Hindlimb muscle (tissue), 1 donor: ENCODE data around the gene SYNM. TPM values are rescaled to one million over a fixed set of nuclear protein-coding genes. Genes with fewer than 3 reads are reported as not detected.
"Not testable (repeated sequence)": the region's sequence is repeated elsewhere in the genome, so short reads cannot be mapped to it uniquely, and the experiment has no call there.

ENCODE experiments used
- DNase-seq: peaks from one replicate; pipeline ENCODE4 v3.0.0-alpha.2; 2013
- polyA plus RNA-seq: library from polyadenylated mRNA; unstranded; fragments of 120-200 nt; gene quantifications from one replicate; pipeline ENCODE4 v1.2.1, GENCODE V29; 2013; ENCODE audit not compliant: insufficient read length

The SYNM gene
- polyA plus RNA-seq, 1 donor: 79.5 TPM

DNA sequence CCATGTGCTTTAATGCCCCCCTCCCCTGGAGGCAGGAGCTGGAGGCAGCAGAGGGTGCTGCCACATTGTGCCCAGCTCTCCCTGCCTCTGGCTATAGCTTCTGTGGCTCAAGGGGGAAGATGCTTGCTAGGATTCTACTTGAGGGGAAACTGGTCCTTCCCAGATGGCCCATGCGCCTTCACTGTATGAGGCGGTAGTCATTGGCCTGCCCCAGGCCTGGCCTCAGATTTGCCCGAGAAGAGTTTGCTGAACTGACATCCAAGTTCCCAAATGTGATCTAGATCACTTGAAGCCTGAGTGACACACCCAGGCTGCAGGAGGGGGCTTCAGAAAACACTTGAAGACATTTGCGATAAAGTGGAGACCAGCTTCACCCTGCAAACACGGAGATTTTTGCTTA, 4.1 kb downstream of the SYNM start:
- DNase-seq: no peak

DNA sequence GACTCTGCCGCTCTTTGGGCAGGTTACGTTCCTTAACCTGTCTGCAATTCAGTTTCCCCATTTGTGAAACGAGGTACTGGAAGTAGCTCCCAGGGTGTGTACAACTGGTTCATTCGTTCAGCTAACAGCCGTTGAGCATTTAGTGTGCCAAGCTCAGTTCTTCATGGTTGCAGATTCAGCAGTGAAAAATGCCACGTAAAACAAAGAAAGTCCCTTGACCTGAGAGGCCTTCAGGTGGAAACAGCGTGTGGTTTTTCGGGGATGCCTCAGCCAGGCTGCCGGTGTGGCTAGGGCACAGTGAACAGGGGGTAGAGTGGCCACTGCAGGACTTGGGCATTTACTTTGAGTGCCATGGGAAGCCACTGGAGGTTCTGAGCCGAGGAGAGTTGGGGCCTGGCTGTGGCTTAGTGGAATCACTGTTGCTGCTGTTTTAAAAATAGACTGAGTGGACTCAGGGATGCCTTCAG, 4.7 kb downstream of the SYNM start:
- DNase-seq: no peak

DNA sequence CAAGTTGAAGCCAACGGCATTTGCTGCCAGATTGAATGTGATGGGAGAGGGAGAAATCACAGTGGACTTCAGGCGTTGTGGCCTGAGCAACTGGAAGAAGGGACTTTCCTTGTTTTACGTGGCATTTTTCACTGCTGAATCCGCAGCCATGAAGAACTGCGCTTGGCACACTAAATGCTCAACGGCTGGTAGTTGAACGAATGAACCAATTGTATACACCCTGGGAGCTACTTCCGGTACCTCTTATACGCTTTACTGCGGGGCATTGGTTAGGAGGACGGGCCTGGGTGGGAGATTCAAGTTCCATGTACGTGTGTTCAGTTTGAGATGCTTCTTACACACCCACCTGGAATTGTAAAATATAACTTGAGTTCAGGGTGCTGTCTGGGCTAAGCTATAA, 5.2 kb downstream of the SYNM start:
- DNase-seq: no peak

DNA sequence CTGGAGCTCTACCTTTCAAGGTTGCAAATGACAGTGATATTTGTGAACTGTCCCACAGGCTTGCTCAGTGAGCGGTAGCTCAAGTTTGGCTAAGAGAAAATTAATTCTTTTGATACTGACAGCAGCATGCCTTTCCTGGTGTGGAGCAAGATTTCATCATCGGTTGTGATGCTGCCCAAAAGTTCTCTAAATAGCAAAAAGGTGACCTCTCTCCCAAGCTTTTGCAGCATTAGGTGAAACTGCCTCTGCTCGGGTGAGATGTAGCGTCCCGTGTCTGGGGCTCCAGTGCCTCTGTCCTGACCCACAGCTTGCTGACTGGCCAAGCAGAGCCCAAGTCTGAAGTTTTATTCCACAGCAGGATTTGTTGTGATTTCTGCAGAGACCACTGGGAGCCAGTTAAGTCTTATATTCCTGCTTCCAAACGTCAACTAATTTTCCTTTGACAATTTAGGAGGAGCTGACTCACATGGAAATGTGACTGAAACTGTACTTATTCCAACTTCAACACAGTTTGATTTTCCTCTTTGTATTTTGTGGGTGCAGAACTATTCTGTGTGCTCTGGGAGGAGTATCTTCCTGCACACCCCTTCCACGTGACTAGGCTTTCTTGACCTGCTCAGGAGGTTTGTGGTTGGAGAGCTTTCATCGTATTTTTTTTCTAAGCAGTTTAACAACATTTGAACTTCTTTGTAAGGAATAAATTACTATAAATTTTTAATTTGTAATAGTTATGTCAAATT, 5.9 kb downstream of the SYNM start:
- DNase-seq: no peak

DNA sequence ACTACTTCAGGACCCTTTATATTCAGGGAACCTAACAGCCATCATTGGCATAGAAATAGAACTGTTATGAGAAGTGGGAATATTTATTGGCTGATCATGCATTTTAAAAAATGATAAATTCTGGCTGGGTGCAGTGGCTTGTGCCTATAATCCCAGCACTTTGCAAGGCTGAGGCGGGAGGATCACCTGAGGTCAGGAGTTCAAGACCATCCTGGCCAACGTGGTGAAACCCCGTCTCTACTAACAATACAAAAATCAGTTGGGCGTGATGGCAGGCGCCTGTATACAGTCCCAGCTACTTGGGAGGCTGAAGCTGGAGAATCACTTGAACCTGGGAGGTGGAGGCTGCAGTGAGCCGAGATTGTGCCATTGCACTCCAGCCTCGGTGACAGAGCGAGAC, 6.8 kb downstream of the SYNM start:
- DNase-seq: not testable (repeated sequence)

DNA sequence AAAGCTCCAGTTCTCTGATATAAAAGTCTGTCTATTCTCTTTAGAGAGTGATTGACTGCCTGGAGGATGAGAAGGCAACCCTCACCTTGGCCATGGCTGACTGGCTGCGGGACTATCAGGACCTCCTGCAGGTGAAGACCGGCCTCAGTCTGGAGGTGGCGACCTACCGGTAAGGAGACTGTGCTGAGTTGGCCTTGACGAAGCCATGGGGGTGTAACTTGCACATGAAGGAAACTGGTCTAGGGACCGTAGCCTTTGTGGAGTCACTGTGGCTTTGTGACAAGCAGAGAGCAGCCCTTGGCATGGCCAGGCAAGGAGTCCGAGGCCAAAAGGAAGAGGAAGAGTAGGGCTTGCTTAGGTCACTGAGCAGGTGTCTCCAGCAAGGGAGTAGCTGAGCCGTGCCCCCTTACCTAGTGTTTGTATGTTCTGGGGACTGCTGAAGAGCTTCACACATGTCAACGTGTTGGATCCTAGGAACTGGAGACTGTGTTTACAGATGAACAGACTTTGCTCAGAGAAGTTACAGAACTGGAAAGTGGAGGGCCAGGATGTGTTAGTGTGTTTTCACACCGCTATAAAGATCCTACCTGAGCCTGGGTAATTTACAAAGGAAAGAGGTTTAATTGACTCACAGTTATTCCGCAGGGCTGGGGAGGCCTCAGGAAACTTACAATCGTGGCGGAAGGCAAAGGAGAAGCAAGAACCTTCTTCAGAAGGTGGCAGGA, 8.8 kb downstream of the SYNM start:
- no peak for DNase-seq

DNA sequence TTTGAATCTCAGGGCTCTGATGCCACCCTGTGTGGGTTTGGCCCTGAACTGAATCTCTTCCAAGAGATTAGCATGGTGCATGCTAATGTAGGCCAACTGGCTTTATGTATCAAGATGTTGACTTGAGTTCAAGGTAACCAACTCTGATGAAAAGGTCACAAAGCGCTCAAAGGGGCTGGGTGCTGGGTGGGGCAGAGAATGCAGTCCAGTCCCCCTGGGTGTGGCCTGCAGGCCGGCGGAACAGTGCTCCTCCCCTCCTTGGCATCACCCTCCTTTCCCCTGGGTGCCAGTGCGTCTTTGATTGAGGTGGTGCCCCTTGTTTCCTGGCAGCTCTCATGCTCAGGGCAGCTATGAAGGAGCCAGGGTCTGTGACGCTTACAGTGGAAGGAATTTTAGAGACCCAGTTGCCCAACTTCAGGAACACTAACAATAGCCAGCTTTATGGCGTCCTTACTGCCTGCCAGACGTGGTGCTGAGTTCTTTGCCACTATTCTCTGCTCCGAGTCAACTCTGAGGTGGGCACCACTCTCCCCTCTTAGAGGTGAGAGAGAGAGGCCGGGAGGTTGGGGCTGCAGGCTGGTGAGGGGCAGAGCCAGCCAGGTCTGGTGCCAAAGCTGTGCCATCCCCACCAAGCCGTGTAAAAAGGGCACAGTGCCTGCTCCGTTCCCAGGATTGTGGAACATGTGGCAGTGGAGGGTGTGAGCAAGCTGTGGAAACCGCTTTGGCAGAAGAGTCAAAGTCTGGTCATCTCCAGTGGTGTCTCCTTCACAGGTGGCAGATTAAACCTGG, 9.8 kb downstream of the SYNM start:
- no peak for DNase-seq

DNA sequence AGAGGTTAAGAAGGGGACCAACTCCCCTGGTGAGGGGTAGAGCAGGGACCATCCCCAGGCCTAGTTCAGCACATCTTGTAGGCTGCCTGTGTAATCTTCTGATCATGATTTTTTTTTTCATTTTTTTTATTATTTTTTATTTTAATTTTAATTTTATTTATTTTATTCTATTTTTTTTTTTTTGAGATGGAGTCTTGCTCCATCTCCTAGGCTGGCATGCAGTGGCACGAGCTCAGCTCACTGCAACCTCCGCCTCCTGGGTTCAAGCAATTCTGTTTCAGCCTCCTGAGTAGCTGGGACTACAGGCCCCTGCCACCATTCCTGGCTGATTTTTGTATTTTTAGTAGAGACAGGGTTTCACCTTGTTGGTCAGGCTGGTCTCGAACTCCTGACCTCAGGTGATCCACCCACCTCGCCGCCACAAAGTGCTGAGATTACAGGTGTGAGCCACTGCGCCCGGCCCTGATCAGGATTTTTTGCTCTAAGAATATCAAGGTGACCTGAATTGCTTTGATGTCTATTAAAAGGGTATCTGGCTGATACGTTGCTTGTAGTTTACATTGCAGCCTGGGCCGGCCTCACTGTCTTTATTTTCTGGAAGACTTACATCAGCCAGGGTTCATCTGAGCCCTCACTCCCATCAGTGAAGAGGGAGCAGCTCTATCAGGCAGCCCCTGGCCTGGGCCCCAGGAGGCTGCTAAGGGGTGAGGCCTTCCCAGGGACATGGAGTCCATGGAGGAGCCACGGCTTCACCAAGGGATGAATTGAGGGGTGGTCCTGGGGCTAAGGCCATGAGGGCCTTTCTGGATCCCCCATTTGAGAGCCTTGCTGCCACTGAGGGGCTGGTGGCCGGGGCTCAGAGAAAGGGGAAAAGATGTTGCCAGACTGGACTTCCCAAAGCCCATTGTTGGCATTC, 10.7 kb downstream of the SYNM start:
- DNase-seq: no peak

DNA sequence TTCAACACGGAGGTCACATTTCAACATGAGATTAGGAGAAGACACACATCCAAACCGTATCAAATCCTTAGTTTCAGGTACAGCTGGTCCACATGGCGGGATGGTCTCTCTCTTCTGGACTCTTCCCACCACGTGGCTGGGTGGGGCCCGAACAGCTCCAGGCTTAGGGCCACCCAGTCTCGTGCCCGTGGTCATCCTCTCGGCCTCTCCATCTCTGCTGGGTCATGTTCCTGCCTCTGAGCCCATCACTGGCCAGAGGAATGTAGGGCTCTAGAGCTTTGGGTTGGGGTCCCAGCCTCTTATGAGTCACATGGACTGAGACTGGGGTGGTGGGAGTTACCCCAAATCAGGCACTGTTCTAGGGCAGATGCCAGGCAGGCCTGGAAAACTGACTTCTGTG, 12.2 kb downstream of the SYNM start:
- DNase-seq: no peak

DNA sequence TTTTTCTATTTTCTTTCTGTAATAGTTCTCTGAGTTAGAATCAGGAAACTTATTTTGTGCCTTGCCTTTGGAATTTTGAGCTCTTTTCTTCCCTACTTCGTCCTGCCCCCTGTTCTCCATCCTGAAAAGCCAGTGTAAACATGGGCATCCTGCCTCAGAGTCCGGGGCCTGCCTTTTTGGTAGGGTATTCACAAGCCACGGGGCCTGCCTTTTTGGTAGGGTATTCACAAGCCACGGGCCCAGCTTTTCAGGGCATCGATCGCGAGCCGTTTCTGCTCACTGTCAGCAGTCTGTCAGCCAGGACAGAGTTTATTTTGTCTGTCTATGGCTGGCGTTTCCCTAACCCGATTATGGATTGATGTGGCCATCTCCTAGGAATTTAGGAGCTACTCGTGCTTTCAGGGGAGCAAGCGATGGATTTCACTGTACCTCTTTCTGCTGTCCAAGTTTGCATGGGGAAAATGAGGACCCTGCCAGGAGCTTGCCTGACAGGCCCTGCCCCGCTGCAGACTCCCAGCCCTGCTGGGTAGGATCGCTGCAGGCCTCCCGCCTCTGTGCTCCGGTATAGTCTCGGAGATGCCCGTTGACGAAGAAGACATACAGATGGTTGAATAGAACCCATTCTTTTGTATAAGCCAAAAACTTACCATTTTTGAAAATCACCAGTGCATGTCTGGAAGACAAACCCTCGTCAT, 12.8 kb downstream of the SYNM start:
- DNase-seq: no peak

DNA sequence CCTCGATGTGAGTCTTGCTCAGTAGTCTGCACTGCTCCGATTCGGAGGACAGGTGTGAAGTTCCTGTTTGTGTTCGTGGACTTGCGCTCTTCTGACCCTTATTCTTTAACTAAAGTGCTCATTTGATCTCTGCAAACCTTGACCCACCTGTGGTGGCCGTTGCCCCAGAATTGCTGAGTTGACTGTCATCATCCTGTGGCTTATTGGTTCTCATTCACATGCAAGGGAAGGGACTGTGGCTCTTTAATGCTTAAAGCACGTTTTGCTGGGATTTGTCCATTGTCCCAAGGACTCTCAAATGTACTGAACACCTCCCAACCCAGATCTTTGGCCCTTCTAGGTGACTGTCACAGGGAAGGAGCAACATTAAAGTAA, 13.4 kb downstream of the SYNM start:
- no peak for DNase-seq

DNA sequence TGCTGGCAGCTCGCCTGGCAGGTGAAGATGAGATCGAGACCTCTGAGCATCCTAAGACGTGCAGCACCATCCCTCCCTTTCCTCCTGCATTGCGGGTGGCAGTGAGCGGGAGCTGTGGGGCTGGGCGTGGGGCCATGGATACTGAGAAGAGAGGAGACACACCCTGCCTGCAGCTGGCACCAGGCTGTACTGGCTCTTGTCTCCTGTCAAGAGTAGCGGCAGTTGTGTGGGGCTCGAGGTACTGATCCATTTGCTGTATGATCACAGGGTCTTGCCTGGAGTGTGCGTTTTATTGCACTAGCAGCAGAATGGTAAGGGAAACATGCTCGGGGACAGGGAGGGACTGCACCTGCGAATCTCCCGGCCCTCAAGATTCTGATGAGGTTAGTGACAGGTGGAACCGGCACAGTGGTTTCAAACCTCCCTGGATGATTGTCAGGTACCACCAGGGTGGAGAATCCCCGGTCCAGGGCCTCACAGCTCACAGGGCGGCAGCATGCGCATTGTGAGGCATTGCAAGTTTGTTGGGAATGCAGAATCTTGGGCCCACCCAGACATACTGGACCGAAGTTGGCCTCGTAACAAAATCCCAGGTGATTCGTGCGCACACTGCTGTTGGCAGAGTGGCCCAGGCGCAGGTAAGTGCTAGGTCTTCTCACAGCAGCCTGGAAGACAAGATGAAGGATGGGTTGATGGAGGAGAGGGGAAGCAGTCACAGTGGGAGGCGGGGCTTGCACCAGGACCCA, 14.1 kb downstream of the SYNM start:
- DNase-seq: no peak

DNA sequence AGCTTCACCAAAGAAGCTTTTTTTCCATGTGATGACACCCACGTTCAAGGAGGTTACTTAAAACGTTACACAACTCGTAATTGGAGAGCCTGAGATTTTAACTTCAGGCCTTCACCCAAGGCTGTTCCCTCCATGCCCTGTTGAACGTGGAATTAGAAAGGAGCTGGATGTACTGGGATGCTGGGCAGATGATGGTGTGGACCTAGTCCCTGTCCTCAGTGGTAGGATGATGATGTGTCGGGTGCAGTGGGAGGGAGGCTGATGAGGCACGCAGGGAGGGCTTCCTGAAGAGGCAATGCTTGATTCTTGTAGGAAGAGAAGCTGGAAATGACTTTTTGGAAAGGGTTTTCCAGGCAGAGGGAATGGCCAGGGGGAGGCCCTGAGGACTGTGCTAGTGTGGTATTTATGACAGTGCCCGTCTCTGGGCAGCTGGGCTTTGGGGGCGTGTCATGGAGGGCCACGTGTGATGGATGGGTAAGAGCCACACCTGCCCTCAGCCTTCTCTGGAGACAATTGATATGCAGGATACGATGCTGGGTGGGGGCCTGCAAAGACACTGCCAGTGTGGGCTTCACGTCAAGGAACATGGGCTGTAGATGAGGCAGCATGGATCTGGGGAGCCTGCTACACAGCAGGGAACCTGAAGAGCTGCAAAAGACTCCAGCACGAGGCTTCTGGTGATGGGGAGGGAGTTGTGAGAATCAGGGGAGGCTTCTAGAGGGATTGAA, 15.3 kb downstream of the SYNM start:
- no peak for DNase-seq

DNA sequence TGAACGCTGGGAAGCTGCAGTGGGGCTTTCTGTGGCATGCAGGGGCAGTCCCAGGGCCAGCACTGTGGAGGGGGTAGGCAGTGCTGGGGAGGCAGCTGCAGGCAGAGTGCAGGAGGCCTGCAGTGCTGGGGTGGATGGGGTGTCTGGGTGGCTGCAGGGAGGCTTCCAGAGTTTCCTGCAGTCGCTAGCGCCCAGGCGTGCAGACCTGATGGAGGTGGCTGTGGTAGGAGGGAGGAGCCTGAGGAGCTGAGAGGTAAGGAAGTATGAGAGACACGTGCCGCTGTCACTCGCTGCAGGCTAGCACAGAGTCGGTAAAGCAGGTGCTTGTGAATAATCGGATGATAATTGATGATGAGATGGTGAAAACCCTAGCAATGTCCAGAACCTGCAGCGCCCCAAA, 16.3 kb downstream of the SYNM start:
- DNase-seq: no peak

DNA sequence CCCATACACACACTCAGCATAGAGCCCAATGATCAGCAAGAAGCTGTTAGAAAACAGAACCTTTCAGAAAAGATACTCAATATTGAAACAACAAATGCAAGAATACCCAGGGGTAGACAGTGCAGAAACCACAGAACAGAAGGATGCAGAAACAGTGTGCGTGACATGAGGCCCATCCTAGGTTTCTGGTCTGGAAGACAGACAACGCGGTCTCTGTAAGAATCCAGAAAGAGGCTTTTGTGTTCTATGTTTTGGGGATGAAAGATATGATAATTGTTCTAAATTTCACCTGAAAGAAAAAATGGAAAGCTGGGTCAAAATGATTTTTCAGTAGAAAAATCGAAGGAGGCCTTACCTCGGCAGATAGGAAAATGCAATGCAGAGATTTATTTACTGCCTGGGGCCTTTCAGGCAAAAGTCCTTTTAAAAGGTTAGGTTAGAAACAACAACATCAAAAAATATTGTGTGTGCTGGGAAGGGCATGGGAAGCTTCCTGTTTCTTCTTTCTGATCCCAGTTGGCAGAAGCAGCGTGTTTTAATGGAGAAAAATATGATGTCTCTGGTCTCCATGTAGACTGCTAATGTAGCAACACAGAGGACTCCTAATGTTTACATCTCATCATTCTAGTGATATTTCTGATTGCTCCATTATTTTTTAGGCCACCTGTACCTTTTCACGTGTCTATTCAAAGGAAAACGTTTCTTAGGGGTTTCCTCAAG, 17.0 kb downstream of the SYNM start:
- DNase-seq: no peak

DNA sequence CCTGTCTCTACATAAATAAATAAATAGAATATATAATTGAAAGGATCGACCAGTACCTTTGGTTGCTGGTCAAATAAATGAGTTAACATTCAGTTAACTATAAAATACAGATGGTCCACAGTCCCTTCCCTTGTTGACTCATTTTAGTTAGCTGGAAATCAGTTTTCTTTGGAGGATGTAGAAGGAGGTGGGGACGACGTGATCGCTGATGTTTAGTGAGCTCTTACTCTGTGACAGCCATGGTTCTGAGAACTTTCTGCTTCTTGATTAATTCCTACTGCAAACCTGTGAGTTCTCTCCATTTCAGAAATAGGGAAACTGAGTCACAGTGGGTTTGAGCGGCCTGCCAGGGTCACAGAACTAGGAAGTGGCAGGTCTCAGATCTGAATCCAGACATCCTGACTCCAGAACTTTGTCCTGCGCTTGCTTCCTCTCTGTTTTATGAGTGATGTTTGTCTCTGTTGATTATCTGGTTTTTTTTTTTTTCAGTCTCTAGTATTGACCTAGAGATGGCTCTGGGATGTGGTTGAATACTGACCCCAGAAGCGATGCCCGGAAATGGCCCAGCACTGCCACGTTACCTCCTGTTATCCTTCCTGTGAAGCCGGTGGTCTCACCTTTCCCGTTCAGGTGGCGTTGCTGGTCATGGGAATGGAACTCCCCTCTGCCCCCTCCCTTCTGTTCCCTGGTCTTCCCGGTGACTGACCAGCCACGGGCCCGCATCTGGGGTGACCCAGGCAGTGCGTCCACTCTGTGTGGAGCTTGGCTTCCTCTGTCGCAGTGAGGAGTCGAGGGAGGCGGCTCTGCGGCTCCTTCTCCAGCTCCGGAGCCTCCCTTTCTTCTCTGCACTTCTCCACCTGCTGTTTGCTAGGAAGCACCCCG, 18.2 kb downstream of the SYNM start:
- DNase-seq: no peak

DNA sequence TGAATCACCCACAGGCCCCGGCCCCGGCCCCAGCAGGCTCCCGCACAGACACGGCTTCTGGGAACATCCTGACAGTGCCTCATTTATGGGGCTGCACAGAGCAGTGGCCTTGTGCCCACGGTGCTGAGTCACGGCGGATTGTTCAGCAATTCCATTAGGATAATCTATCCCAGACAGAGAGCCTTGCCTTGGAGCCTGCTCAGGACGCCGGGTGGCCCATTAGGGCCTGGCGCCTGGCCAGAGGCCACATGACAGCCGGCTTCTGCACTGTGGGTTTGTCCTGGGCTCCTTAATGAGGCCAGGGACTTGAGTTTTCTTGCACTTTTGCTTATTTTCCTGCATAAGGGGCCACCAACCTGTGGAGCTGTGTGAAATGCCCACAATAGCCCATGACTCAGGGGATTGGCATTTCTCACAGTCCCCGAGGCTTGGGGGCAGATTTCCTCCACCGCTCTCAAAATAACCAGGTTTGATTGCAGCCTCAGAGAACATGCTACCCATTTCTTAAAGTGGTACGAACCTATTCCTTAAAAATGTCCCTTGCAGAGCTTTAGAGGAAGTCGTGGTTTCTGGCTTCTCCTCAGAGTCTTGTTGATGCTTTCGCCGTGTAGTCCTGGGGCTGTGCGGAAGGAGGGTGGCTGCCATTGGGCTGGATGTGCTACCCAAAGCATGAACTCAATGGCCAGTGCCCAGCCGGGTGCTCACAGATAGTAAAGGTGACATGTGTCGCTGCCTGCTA, 19.0 kb downstream of the SYNM start:
- peak; percentile 84 for DNase-seq

DNA sequence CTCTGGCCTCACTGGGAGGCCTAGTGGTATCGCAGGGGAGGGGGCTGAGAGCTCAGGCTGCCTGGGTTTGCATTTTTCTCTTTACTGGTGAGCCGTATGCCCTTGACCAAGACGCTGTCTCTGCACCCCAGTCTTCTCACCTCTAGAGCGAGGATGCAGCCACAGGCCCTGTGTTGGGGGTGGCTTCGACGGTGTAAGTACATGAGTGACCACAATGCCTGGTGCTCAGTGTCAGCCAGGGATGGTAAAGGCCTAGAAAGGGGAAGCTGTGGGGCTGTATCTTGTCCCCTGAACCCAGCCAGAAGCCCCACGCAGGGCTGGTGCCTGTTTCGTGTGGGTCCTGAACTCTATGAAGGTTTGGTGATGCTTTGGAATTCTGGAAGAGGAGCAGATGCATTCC, 19.8 kb downstream of the SYNM start:
- no peak for DNase-seq
